Measurements from ENCODE around the gene VOPP1. TPM values are rescaled to one million over a fixed set of nuclear protein-coding genes. Genes with fewer than 3 reads are reported as not detected.

The VOPP1 gene
- total RNA-seq, 6 experiments from 2014 or later, result 103 to 135 (median 122) TPM

- no peaks in the 10 kb centered on the region for H3K9me3 Mint-ChIP-seq
- TF ChIP-seq CTCF (IDR thresholded peaks at IDR 0.05), result no peak
- no peak for DNase-seq
- H3K4me3 Mint-ChIP-seq, result no peak overlapping the region
- H3K4me1 Mint-ChIP-seq (ENCODE audit: low read depth), result peaks cover 37% of the 10 kb centered on the region
- no peak overlapping the region for H3K27ac Mint-ChIP-seq
- H3K36me3 Mint-ChIP-seq (ENCODE audit: low read depth), result peaks cover 19% of the 10 kb centered on the region
- H3K27me3 Mint-ChIP-seq (ENCODE audit: insufficient read depth), result no peaks in the 10 kb centered on the region
Measured at GRCh38 chr7:55427800-55428199, 144.5 kb downstream of the VOPP1 start.

DNA sequence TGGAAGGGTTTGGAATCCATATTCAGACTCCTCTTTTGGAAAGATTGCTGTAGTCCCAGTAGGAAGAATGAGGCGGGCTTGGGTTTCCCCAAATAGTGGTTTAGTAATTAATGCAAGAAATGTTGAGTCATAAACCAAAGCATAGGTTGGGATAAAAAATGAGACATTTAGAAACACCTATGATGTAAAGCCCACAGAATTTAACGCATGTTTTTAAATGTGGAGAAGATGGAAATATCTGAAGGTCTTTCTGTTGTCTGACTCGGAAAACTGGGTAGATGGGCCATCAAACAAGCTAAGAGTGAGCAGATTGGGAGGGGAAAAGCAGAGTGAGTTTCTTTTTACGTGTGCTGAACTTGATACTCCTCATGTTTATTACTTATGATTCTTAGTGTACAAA is 145.0 kb downstream of the VOPP1 start:
- Mint-ChIP-seq H3K36me3 (ENCODE audit: low read depth) (peaks cover 19% of the 10 kb centered on the region), H3K4me1 (ENCODE audit: low read depth) (peaks cover 42% of the 10 kb centered on the region), H3K27me3 (ENCODE audit: insufficient read depth) (no peaks in the 10 kb centered on the region), H3K27ac (no peak overlapping the region), H3K4me3 (no peak overlapping the region), H3K9me3 (no peaks in the 10 kb centered on the region)
- no peak for DNase-seq
- TF ChIP-seq CTCF (IDR thresholded peaks at IDR 0.05), result no peak

DNA sequence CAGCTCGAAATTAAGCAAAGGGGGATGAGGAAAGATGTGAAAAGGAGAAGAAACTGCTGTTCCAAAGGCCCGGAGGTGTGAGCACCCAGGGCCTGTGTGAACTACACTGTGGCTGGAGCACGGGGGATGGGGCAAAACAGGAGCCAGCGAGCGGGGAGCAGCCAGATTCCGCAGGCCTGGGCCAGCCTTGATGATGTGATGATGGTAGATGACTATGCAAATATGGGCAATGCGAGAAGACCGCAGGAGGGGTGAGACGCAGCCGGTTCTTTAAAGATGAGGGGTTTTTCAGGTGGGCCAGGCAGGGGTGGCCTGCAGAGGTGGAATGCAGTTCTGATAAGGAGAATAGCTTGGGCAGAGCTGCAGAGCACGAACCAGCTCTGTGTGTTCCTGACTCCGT is 145.6 kb downstream of the VOPP1 start:
- Mint-ChIP-seq H3K4me1 (ENCODE audit: low read depth) (peaks cover 44% of the 10 kb centered on the region), H3K27ac (no peak overlapping the region), H3K4me3 (no peak overlapping the region), H3K9me3 (no peaks in the 10 kb centered on the region), H3K36me3 (ENCODE audit: low read depth) (peaks cover 19% of the 10 kb centered on the region), H3K27me3 (ENCODE audit: insufficient read depth) (no peaks in the 10 kb centered on the region)
- no peak for TF ChIP-seq CTCF (IDR thresholded peaks at IDR 0.05)
- DNase-seq, result no peak

GRCh38 chr7:55425141-55425752 is 147.1 kb downstream of the VOPP1 start:
- Mint-ChIP-seq H3K36me3 (ENCODE audit: low read depth) (peaks cover 19% of the 10 kb centered on the region), H3K27me3 (ENCODE audit: insufficient read depth) (no peaks in the 10 kb centered on the region), H3K4me3 (no peak overlapping the region), H3K4me1 (ENCODE audit: low read depth) (peaks cover 53% of the 10 kb centered on the region), H3K9me3 (no peaks in the 10 kb centered on the region), H3K27ac (no peak overlapping the region)
- no peak for TF ChIP-seq CTCF (IDR thresholded peaks at IDR 0.05)
- DNase-seq, result no peak

- peak overlapping the region; percentile 28; the same call in 1 of the 2 replicates for H3K4me3 Mint-ChIP-seq
- no peak for DNase-seq
- H3K36me3 Mint-ChIP-seq (ENCODE audit: low read depth), result peaks cover 19% of the 10 kb centered on the region
- H3K27ac Mint-ChIP-seq, result peak overlapping the region; percentile 79
- peaks cover 57% of the 10 kb centered on the region for H3K4me1 Mint-ChIP-seq (ENCODE audit: low read depth)
- no peaks in the 10 kb centered on the region for H3K27me3 Mint-ChIP-seq (ENCODE audit: insufficient read depth)
- no peaks in the 10 kb centered on the region for H3K9me3 Mint-ChIP-seq
- no peak for TF ChIP-seq CTCF (IDR thresholded peaks at IDR 0.05)
Measured at GRCh38 chr7:55423891-55424290, 148.4 kb downstream of the VOPP1 start.

Measured in HFFc6 (cell line).